Peyer's patch (tissue), 4 donors: ENCODE results near the gene DUSP1. TPM values are rescaled to one million over a fixed set of nuclear protein-coding genes. Genes with fewer than 3 reads are reported as not detected.

Source experiments
- DNase-seq, 3 donors: peaks; one replicate each; pipeline ENCODE4 v3.0.0-alpha.2; 2017 to 2019
- H3K27ac ChIP-seq, 4 donors: fragments of 200-600 bp; sonication (generic); one replicate each; pipeline ENCODE4 v1.5.1; 2016 to 2019
- H3K27me3 ChIP-seq, 2 donors: fragments of 200-600 bp; sonication (generic); one replicate each; pipeline ENCODE4 v1.5.1; 2019
- H3K36me3 ChIP-seq, 3 donors: fragments of 200-600 bp; sonication (generic); one replicate each; pipeline ENCODE4 v1.5.1; 2016 to 2019
- H3K4me1 ChIP-seq, 4 donors: fragments of 200-600 bp; sonication (generic); one replicate each; pipeline ENCODE4 v1.5.1; 2016 to 2019
- H3K4me3 ChIP-seq, 4 donors: fragments of 200-600 bp; sonication (generic); 1 replicate in 3 of 4; 2 replicates in 1 of 4; pipeline ENCODE4 v1.5.1; 2016 to 2019; ENCODE audit warnings: mild to moderate bottlenecking in 1 of 4
- H3K9me3 ChIP-seq, 4 donors: fragments of 200-600 bp; sonication (generic); one replicate each; pipeline ENCODE4 v1.5.1; 2016 to 2019; ENCODE audit warnings: mild to moderate bottlenecking in 1 of 4
- CTCF ChIP-seq, 6 experiments: fragments of 450-650 bp in 4 of 6; fragments of 200-600 bp in 2 of 6; sonication (generic) in 1 of 6; IDR thresholded peaks; one replicate each; pipeline ENCODE4 v1.5.1; 2017 to 2019; ENCODE audit warnings: antibody characterized with exemption in 6 of 6, mild to moderate bottlenecking in 3 of 6, moderate library complexity in 1 of 6
- POLR2A ChIP-seq, 2 donors: fragments of 450-650 bp; IDR thresholded peaks; one replicate each; pipeline ENCODE4 v1.5.1; 2017; ENCODE audit warnings: antibody characterized with exemption in 2 of 2, mild to moderate bottlenecking in 2 of 2, moderate library complexity in 2 of 2
- total RNA-seq, 4 donors: library from RNA; depleted of rRNA; stranded (reverse); fragments of >200 nt; gene quantifications; one replicate each; pipeline ENCODE4 v1.1.0, GENCODE V29; 2016

Gene DUSP1
- total RNA-seq, 4 donors from 2014 or later: 155 to 427 (median 285) TPM

- TF ChIP-seq CTCF (IDR thresholded peaks at IDR 0.05) (peak in 1 of 6 experiments; percentile 2), POLR2A (IDR thresholded peaks at IDR 0.05) (no peak)
- H3K36me3 ChIP-seq: no peaks in the 10 kb centered on the region
- H3K4me3 ChIP-seq: no peak overlapping the region
- H3K27me3 ChIP-seq: no peaks in the 10 kb centered on the region
- peaks cover 0 to 16% (median 0%) of the 10 kb centered on the region in 4 donors for H3K4me1 ChIP-seq
- peak overlapping the region in 1 of 4 donors; percentile 4 for H3K27ac ChIP-seq
- peak in 1 of 3 donors; percentile 63 for DNase-seq
- H3K9me3 ChIP-seq: no peaks in the 10 kb centered on the region
These were observed 39.9 kb downstream of the DUSP1 start for GRCh38 chr5:172730981-172731679.

GRCh38 chr5:172730222-172730621 lies 40.8 kb downstream of the DUSP1 start:
- H3K9me3 ChIP-seq: no peaks in the 10 kb centered on the region
- peak in 1 of 3 donors; percentile 40 for DNase-seq
- H3K4me3 ChIP-seq: no peak overlapping the region
- H3K4me1 ChIP-seq: peaks cover 0 to 16% (median 0%) of the 10 kb centered on the region in 4 donors
- no peaks in the 10 kb centered on the region for H3K36me3 ChIP-seq
- H3K27ac ChIP-seq: no peak overlapping the region
- no peak for TF ChIP-seq POLR2A (IDR thresholded peaks at IDR 0.05)
- no peak for TF ChIP-seq CTCF (IDR thresholded peaks at IDR 0.05)
- no peaks in the 10 kb centered on the region for H3K27me3 ChIP-seq

- Histone ChIP-seq H3K4me3 (no peak overlapping the region), H3K27ac (no peak overlapping the region), H3K27me3 (no peaks in the 10 kb centered on the region), H3K9me3 (no peaks in the 10 kb centered on the region), H3K4me1 (peaks cover 0 to 16% (median 0%) of the 10 kb centered on the region in 4 donors), H3K36me3 (no peaks in the 10 kb centered on the region)
- TF ChIP-seq POLR2A (IDR thresholded peaks at IDR 0.05): no peak
- TF ChIP-seq CTCF (IDR thresholded peaks at IDR 0.05): no peak
- peak in 1 of 3 donors; percentile 40 for DNase-seq
These were observed 41.4 kb downstream of the DUSP1 start for GRCh38 chr5:172729588-172729987.

- peaks cover 0 to 9% (median 0%) of the 10 kb centered on the region in 4 donors for H3K4me1 ChIP-seq
- H3K27me3 ChIP-seq: no peaks in the 10 kb centered on the region
- TF ChIP-seq POLR2A (IDR thresholded peaks at IDR 0.05) (no peak), CTCF (IDR thresholded peaks at IDR 0.05) (no peak)
- H3K27ac ChIP-seq: no peak overlapping the region
- no peak for DNase-seq
- H3K4me3 ChIP-seq: no peak overlapping the region
- H3K9me3 ChIP-seq: no peaks in the 10 kb centered on the region
- no peaks in the 10 kb centered on the region for H3K36me3 ChIP-seq
These were observed 42.3 kb downstream of the DUSP1 start for GRCh38 chr5:172728481-172729241.

GRCh38 chr5:172727551-172727950 lies 43.4 kb downstream of the DUSP1 start:
- Histone ChIP-seq H3K36me3 (no peaks in the 10 kb centered on the region), H3K4me1 (peaks cover 0 to 5% (median 0%) of the 10 kb centered on the region in 4 donors), H3K9me3 (no peaks in the 10 kb centered on the region), H3K27ac (no peak overlapping the region), H3K27me3 (no peaks in the 10 kb centered on the region), H3K4me3 (no peak overlapping the region)
- TF ChIP-seq POLR2A (IDR thresholded peaks at IDR 0.05) (no peak), CTCF (IDR thresholded peaks at IDR 0.05) (no peak)
- peak in 1 of 3 donors; percentile 36 for DNase-seq
